Stimulated activated CD8-positive, alpha-beta memory T cell treated with anti-CD3 and anti-CD28 coated beads, Interleukin-4, amount 100 ng/mL, for 4 hours (primary cell): ENCODE measurements around the gene UBA6.

Experiments
- DNase-seq, 2 donors: peaks; one replicate each; pipeline ENCODE4 v3.0.0-alpha.2; 2020; ENCODE audit warnings: low read depth in 2 of 2, low spot score in 1 of 2

Gene UBA6

DNA sequence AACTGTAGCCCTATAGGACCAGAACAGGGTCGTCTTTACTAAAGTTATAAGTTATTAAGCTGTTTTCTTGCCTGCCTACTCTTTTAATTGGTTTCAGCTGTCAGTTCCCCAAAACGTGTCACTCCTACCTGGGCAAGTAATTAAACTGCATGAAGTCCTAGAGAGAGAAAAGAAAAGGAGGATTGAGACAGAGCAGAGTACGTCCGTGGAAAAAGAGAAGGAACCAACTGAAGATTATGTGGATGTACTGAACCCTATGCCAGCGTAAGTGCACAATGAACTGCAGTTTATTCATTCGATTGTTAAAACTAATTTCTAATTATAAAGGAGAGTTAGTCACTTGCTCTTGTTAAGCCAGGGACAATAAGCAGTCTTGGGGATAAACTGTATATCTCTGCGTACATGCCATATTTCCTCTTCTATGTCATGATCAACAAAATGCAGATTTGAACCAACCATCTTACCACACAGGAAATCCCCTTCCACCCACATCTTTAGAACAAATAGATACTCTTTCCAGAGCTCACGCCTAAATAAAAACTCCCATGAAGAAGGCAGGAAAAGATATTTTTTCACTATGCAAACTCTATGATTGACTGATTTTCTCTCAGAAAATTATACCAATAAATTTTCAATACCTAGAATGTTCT is 119.6 kb downstream of the UBA6 start:
- no peak for DNase-seq

- DNase-seq: no peak
These were observed 120.4 kb downstream of the UBA6 start for GRCh38 chr4:67580577-67580976.

GRCh38 chr4:67576538-67576937 is 124.4 kb downstream of the UBA6 start:
- DNase-seq: no peak

GRCh38 chr4:67576059-67576466 is 124.9 kb downstream of the UBA6 start:
- DNase-seq: no peak

- no peak for DNase-seq
These were observed 125.5 kb downstream of the UBA6 start for GRCh38 chr4:67575232-67576058.

- DNase-seq: no peak
These were observed 127.8 kb downstream of the UBA6 start for GRCh38 chr4:67573193-67573592.

GRCh38 chr4:67571975-67572374 is 129.0 kb downstream of the UBA6 start:
- no peak for DNase-seq

DNA sequence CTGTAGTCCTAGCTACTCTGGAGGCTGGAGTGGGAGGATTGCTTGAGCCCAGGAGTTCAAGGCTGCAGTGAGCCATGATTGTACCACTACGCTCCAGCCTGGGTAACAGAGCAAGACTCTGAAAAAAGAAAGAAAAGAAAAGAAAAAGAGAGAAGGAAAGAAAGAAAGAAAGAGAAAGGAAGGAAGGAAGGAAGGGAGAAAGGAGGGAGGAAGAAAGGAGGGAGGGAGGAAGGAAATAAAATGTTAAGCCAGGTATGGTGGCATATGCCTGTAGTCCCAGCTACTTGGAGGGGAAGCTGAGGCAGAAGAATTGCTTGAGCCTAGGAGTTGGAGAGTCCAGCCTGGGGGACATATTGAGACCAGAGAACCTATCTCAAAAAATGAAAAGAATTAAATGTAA is 130.4 kb downstream of the UBA6 start:
- no peak for DNase-seq

DNA sequence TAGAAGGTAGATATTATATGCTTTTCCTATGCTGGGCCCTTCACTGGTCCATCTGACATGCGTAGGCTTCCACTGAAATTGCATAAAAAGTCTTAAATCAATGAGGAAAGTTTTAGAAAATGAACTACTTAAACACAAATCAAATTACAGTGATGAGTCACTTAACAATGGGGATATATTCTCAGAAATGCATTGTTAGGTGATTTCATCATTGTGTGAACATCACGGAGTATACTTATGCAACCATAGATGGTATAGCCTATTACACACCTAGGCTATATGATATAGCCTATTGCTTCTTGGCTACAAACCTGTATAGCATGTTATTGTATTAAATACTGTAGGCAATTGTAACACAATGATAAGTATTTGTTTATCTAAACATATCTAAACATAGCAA is 132.1 kb downstream of the UBA6 start:
- DNase-seq: no peak

DNA sequence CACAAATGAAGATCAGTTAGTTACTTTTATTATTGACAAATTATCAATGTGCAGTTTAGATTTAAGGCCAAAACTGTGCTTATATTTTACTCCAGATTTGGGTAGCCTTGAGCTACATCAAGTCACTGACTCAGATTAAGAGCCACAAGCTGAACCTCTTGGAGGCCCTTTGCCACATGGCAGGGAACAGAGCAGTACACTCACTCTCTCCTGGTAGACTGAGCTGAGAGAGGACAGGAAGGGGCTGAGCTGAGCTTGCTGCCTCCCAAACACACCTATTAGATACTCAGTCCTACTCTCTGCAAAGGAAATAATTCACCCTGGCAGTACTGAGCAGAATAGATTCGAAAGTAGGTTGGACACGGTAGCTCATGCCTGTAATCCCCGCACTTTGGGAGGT is 134.6 kb downstream of the UBA6 start:
- DNase-seq: no peak

GRCh38 chr4:67565284-67565683 is 135.7 kb downstream of the UBA6 start:
- no peak for DNase-seq
